ENCODE measurements around the gene CTSA.
A peak's percentile ranks its signal among the peaks of the same experiment; 100 is the strongest.

CTSA gene

DNA sequence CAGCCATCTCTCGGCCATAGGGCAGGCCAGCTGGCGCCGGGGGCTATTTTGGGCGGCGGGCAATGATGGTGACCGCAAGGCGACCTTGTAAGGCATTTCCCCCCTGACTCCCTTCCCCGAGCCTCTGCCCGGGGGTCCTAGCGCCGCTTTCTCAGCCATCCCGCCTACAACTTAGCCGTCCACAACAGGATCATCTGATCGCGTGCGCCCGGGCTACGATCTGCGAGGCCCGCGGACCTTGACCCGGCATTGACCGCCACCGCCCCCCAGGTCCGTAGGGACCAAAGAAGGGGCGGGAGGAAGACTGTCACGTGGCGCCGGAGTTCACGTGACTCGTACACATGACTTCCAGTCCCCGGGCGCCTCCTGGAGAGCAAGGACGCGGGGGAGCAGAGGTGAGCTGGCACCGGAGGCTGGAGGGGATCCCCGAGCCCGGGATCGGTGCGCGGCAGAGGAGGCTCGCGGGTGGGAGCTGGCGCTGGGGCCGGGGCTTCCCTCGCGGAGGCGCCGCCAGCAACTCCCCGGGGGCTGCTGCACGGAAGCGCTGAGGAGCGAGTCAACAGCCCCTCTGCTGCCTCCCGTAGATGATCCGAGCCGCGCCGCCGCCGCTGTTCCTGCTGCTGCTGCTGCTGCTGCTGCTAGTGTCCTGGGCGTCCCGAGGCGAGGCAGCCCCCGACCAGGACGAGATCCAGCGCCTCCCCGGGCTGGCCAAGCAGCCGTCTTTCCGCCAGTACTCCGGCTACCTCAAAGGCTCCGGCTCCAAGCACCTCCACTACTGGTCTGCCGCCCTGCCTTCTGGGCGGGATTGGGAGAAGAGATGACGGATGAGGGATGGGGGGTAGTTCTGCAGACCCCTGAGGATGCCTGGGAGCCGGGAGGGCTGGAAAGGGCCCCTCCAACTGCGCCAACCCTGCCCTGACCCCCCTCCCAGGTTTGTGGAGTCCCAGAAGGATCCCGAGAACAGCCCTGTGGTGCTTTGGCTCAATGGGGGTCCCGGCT, at the start of gene CTSA, which contains the start of gene NEURL2:
Gene CTSA, plus strand, starts transcription at position 351 of the 999 bp plus-strand sequence. Its CDS starts 234 bp downstream, at position 585.
Gene NEURL2, minus strand, starts transcription at position 224 of the 999 bp plus-strand sequence. Its CDS starts 217 bp downstream, at position 7.
- peak; percentile 97 for DNase-seq (ENCODE audit: low spot score)

DNA sequence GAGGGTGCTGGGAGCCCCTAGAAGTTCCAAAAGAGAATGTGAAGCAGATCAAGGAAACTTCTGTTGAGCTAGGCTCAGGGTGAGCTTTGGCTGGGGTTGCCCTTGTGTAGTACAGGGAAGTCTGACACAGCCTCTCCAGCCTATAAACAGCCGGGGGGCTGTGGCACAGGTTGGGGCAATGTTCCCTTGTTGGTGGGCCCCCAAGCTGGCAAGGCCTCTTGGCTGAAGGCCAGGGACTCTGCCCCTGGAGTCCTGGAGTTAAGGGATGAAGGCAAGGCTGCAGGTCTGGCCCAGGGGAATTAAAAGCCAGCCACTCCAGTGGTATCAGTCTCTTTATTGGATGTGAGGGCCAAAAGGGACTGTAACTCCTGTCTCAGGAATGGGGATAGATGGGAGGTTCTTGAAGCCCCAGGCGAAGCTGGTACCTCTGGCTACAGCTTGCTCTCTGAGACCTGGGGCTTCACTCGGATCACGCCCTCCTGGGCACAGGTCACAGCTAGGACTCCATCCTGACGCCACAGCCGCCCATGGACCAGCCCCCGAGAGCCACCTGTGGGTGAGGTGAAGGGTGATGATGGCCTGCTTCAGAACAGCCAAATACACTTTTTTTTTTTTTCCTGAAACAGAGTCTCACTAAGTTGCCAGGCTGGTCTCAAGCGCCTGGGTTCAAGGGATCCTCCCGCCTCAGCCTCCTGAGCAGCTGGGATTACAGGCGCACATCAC, 49.6 kb upstream of the CTSA start:
- no peak for DNase-seq (ENCODE audit: low spot score)

DNA sequence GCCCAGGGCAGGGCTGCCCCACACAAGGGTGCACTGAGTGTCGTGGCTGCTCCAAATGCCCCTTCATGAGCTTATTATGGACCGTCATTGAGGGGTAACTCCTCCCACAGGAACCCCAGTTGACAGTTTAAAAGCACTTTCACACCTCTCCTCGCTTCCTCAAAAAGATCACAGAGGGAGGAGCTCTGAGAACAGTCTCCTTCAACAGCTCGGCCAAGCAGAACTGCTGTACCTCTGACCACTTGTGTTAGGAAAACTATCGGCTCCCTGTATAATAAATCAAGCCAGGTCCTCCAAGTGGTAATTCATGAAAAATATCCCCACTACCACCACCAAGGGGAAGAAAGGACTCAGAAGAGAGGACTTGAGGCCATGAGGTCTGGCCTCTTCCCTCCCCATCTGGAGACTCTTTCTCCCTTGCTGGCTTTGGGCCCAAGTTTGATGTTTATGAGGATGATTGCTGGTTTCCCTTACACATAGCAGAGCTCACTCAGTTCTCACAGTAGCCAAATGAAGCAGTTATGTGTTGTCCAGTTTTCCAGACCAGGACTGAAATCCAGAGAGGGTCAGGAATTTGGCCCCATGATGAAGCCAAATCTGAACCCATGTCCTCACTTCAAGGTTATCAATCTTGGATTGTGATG, 48.8 kb upstream of the CTSA start:
- peak; percentile 55 for DNase-seq (ENCODE audit: low spot score)

DNA sequence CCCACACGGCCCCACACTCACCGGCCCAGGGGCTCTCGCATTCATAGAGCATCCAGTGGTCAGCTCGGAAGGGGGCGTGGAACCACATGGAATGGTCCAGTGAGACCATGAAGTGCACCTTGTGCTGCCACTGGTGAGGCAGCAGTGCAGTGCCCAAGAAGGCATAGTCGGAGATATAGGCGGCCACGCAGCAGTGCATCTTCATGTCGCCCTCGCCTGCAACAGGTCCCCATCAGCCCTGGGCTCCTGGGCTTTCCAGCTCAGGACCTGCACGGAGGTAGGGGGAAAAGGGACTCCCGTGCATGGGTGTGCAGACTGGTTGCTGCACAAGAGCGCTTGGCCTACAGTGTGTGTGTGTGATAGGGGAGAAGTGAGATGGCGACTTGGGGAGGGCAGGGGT, 47.6 kb upstream of the CTSA start:
- DNase-seq (ENCODE audit: low spot score), result no peak

DNA sequence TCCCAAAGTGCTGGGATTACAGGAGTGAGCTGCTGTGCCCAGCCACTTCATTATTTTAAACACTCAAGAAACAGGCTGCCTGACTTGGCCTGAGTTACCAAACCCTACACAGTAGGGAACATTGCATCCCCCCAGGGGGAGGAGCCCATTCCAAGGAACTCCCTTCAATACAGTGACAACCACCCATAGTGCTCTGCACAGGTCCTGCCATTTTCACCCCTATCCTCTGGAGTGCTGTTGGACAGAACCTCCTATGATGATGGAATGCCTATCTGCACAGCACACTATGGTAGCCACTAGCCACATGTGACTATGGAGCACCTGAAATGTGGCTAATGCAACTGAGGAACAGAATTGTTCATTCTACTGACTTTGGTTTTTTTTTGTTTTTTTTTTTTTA, 45.7 kb upstream of the CTSA start:
- no peak for DNase-seq (ENCODE audit: low spot score)

DNA sequence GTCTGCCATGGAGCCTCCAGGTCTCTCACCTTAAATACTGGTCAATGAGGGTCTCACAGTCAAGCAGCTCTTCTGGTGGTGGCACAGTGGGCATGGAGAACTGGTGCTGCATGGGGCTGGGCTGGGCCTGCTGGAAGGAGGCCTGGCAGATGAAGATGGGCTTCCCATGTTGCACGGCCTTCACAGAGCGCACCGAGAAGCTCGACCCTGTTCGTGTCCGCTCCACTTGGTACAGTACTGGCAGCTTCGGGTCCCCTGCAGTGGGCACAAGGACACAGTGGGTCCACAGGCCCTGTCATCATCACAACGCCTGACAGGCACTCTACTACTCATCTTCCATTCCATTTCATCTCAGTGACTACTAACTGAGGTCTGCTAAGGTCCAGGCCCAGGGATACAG, 42.7 kb upstream of the CTSA start:
- no peak for DNase-seq (ENCODE audit: low spot score)

DNA sequence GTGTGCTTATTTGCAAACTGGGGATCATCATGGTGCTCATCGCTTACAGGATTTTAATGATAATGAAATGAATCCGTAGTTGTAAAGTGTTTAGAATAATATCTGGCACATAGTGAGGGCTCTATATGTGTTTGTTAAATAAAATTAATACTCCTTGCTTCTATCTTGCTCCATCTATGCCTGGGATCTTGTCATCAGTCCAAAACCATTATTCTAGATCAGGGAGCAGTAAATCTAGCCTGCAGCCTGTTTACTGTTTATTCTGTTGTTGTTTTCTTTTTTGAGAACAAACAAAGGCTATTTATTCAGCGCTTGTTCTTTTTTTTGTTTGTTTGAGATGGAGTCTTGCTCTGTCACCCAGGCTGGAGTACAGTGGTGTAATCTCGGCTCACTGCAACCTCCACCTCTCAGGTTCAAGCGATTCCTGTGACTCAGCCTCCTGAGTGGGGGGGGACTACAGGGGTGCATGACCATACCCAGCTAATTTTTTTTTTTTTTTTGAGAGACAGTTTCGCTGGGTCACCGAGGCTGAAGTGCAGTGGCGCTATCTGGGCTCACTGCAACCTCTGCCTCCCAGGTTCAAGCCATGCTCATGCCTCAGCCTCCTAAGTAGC, 42.1 kb upstream of the CTSA start:
- DNase-seq (ENCODE audit: low spot score), result no peak

DNA sequence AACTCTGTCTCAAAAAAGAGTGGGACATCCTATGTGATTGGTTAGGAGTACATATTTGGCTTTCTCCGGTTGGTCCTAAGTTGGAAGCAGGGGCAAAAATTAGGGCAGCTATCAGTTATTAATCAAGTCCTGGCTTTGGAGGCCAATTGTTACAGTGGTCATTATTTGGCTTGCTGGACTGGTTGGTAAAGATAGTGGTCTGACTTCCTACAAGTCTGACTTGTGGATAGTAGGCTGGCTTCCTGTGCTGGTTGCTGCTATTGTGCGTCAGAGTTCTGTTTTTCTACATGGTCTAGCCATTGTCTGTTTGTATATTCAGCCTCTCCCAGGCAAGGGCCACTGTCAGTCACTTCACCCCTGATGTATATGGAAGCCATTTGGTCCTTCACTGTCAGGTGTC, 40.9 kb upstream of the CTSA start:
- no peak for DNase-seq (ENCODE audit: low spot score)

DNA sequence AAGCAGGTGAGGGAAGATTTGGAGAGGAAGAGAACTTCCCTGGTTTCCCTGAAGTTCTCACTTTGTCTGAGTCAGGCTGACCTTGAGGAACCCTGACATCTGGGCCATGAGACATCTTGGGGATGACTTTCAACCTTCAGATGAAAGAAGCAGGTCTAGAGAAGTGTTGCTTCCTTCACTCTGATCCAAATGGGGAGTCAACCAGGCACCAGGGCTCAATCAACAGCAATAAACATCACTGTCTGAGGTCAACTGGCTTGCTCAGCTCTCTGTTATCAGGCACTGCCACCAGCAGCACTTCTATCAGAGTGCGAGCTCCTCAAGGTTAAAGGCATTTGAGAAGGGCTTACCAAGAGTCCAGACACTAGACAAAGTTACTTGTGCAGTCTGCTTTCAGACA, 40.2 kb upstream of the CTSA start:
- no peak for DNase-seq (ENCODE audit: low spot score)

DNA sequence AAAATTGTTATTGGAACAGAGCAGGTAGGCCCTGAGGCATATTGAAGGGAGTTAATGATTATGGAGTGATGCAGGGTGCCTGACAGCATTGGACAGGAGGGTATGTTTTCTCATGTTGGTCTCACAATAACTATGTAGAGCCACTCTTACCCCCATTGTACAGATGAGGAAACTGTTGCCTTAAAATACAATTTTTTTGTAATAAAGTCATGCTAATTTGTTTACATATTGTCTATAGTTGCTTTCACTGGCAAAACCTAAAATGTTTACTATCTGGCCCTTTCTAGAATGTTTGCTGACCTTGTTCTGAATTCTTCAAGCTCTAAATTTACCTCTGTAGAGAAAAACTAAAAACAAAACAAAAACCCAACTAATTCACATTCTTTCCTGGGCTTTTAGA, 39.6 kb upstream of the CTSA start:
- no peak for DNase-seq (ENCODE audit: low spot score)

DNA sequence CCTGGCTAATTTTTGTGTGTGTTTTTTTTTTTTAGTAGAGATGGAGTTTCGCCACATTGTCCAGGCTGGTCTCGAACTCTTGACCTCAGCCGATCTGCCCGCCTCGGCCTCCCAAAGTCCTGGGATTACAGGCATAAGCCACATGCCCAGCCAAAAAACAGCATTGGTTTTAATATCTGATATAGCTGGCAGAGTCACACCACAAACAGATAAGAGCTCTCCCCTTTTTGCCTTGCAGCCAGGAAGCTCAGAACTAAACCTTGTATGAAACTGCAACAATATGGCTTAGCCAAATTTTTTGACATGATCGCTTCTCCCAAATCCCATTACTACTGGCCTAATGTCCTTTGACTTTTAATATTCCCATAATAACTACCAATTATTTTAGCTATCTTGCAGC, 38.8 kb upstream of the CTSA start:
- DNase-seq (ENCODE audit: low spot score), result no peak

DNA sequence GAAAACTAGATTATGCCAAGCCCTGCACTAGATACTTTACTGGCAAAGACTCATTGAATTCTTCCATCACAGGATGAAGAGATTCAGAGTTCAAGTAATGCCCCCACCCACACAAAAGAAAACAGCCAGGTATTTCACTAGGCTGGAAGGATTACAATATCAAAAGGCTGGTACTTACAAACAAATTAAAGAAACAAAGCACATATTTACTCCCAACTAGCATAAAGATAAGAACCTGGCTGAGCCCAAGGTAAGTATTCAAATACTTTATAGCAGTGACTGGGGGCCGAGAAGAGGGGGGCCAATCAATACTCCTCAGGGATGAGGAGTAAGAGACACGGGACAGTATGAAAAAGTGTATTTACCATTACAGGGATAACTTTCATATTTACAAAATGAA, 37.7 kb upstream of the CTSA start:
- DNase-seq (ENCODE audit: low spot score), result no peak

DNA sequence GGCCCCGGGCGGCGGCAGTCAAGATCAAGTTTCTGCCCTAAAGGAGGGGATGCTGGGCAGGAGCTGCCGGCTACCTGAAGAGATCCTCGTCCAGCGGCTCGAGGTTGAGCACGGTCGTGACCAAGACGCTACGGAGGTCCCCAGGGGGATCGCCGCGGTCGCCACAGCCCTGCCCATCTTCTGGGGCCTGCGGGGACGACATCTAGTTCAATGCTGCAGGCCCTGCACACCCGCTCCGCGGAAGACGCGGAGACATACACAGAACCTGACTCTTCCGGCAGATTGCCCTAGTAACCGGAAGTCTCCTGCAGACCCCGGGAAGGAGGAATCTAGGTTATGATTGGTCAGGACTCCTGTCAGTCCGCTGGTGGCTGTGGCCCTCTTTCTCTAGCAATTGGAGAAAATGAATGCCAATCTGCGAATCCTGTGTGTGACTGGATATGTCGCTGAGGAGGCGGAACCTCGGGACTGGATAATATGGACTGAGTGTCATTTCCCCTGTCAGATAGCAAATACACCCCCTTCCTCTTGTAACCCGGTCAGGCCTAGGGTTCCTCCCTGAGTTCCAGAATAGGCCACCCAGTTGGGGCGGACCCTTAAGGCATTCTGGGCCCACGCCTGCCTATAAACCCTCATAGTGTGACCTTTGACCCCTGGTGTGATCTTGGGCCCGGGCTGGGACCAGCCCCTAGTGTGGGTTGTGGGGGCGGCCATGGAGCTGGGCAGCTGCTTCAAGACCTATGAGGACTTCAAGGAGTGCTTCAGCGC, 33.8 kb upstream of the CTSA start, which contains the start of the genes ACOT8 and ZSWIM3:
Gene ACOT8, minus strand, starts transcription at position 279 of the 768 bp plus-strand sequence. Its CDS starts 77 bp downstream, at position 202.
Gene ZSWIM3, plus strand, starts transcription at position 501 of the 768 bp plus-strand sequence. Its CDS starts 212 bp downstream, at position 713.
- peak; percentile 100 for DNase-seq (ENCODE audit: low spot score)

DNA sequence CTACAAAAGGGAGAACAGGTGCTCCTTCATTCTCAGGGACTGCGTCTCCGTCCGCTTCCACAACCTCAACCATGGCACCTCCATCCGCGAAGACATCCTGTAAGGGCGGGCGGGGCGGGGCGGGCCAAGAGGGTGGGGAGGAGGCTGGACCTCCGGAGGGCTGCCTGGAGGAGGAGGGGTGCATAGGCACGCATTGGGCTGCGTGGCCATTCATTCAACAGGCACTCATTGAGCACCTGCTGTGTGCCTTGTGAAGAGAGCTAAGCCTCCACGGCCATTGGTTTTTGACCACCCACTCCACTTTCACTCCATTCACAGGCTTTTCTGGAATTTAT, 33.3 kb upstream of the CTSA start:
- peak; percentile 31 for DNase-seq (ENCODE audit: low spot score)

DNA sequence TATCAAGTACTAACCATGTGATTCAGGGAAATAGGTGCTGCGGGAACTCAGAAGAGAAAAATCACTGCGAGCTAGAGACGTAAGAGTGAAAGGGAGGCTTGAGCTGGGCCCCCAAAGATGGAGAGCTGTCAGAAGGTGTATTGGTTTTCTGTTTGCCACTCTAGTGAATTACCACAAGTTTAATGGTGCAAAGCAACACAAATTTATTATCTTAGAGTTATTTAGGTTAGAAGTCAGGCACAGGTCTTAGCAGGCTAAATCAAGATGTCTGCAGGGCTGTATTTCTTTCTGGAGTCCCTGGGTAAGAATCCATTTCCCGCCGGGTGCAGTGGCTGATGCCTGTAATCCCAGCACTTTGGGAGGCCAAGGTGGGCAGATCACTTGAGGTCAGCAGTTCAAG, 31.2 kb upstream of the CTSA start:
- no peak for DNase-seq (ENCODE audit: low spot score)

DNA sequence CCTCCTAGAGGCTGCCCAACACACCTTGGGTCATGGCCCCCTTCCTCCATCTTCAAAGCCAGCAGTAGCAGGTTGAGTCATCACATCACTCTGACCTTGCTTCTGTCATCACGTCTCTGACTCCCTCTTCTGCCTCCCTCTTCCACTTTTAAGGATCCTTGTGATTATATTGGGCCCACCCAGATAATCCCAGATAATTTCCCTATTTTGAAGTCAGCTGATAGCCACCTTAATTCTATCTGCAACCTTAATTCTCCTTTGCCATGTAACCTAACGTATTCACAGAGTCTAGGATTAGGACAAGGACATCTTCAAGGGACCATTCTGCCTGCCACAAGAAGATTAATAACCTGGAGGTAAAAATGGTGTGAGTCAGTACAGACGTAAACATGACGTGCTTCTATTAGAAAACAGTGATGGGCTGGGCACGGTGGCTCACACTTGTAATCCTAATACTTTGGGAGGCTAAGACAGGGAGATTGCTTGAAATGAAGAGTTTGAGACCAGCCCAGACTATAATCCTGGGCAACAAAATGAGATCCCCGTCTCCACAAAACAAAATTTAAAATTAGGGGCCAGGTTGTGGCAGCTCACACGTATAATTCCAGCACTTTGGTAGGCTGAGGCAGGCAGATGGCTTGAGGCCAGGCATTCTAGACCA, 30.4 kb upstream of the CTSA start:
- DNase-seq (ENCODE audit: low spot score), result no peak

DNA sequence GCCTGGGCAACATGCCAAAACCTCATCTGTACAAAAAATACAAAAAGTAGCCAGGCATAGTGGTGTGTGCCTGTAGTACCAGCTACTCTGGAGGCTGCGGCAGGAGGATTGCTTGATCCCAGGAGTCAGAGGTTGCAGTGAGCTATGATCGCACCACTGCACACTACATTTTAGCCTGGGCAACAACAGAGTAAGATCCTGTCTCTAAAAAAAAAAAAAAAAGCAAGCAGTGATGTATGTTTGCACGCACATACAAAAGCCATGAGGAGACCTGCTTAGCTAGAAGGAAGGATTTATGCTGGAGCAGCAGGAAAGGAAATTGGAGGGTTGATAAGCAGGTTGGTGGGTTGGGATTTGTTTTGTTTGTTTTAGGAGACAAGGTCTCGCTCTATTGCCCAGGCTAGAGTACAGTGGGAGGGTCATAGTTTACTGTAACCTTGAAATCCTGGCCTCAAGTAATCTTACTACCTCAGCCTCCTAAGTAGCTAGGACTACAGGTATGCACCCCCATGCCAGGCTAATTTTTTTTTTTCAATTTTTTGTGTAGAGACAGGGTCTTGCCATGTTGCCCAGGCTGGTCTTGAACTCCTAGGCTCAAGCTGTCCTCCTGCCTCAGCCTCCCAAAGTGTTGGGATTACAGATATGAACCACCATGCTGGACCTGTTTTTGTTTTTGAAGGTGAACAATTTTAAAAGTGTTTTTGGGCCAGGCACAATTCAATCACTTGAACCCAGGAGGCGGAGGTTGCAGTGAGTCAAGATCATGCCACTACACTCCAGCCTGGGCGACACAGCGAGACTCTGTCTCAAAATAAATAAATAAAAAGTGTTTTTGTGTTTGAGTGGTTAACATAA, 29.7 kb upstream of the CTSA start:
- no peak for DNase-seq (ENCODE audit: low spot score)

DNA sequence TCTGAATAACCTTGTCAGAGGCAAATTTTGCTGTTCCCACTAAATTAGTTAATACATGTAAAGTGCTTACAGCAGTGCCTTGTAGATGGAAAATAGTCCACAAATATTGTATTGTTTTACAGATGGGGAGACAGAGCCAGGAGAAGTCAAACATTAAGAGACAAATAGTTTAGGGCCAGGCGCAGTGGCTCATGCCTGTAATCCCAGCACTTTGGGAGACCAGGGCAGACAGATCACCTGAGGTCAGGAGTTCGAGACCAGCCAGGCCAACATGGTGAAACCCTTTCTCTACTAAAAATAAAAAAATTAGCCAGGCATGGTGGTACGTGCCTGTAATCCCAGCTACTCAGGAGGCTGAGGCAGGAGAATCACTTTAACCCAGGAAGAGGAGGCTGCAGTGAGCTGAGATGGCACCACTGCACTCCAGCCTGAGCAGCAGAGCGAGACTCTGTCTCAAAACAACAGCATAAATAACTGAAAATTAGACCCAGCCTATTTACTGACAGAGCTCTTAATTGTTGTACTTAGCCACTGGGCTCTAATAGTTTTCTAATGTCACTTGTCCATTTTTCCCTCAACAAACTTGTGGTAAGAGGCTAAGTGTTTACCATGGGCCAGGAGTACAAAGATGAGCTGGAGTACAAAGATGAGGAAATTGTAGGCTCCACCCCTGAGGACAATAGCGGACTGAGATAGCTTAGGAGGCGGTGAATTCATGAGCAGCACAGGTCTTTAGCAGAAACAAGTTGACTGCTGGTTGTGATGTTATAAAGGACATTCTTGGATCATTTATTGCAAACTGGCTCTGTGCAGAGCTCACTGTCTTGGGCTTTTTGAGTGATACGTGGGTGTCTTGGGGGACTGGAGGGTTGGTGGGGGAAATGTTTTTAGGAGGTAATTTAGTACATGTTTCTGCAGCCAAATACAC, 27.3 kb upstream of the CTSA start:
- DNase-seq (ENCODE audit: low spot score), result no peak

DNA sequence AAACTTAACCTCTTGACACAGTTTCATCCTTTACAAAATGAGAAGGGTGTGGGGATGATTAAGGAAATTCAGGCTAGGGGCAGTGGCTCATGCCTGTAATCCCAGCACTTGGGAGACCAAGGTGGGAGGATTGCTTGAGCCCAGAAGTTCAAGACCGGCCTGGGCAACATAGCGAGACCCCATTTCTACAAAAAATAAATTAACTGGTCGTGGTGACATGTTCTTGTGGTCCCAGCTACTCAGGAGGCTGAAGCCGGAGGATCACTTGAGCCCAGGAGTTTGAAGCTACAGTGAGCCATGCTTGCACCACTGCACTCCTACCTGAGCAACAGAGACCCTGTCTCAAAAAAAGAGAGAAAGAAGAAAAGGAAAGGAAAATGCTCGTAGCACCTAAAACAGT, 24.7 kb upstream of the CTSA start:
- no peak for DNase-seq (ENCODE audit: low spot score)
